HG03460 (cell line): ENCODE measurements around the gene TENM3.
A peak's percentile ranks its signal among the peaks of the same experiment; 100 is the strongest.
"Not testable (repeated sequence)": the region's sequence is repeated elsewhere in the genome, so short reads cannot be mapped to it uniquely, and the experiment has no call there.

Experiments
- ATAC-seq: cut with Tn5 transposase; IDR thresholded peaks from one replicate; pipeline ENCODE4 v1.9.1; 2021; ENCODE audit not compliant: unreplicated experiment

Gene TENM3

GRCh38 chr4:182805321-182805720 lies 562.1 kb downstream of the TENM3 start:
- no peak for ATAC-seq

DNA sequence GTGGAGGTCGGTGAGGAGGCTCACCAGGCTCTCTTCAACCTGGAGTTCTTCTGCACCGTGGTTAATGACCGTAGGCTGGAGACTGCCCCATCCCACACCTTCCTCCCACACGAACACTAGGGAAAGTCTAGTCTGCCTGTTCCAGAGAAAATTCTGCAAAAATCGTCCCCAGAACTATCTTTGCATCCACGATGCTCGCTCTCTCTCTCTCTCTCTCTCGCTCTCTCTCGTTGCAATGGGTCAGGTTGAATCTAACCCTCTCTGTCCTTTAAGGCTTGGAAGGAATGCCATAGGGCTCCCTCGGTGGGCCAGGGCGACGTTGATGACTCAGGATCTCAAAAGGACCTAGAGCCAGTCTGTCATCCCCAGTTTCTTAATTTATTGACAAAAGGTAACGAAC lies 562.5 kb downstream of the TENM3 start:
- ATAC-seq, result no peak

- peak; percentile 61 for ATAC-seq
These were observed 563.4 kb downstream of the TENM3 start for GRCh38 chr4:182806259-182807252.

GRCh38 chr4:182807346-182807745 lies 564.1 kb downstream of the TENM3 start:
- ATAC-seq, result no peak

DNA sequence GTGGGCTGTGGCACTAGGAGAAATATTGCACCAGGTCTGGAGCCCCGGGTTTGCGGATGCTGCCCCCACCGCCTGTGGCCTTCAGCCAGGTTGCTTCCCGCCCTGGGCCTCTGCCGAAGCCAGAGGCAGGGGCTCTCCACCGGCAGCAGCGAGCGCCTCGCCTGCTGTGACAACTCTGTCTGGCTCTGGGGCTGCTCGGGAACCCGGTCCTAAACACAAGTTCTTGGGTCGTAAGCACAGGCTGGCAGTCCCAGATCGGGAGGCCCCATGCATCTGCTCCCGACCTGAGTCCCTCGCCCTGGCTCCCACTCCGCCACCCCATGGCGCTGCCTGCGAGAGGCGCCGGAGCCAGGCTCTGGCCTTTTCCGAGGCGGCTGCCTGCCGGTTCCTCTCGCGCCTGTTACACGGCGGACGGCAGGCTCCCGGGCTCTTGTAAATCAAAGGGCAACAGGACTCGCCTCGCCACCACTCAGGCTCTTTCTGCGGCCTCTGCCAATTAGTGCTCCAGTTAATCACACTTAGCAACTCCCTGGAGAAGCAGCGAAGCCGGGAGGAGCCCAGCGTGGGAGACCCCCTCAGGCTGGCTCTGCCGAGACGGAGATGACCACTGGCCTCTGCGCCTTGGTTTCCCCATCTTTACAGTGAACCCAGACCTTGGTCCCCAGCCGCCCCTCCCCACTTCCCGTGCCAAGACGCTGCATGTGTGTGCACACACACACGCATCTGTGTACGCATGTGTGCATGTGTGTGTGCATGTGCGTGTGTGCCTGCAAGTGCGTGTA lies 564.8 kb downstream of the TENM3 start:
- ATAC-seq, result no peak

DNA sequence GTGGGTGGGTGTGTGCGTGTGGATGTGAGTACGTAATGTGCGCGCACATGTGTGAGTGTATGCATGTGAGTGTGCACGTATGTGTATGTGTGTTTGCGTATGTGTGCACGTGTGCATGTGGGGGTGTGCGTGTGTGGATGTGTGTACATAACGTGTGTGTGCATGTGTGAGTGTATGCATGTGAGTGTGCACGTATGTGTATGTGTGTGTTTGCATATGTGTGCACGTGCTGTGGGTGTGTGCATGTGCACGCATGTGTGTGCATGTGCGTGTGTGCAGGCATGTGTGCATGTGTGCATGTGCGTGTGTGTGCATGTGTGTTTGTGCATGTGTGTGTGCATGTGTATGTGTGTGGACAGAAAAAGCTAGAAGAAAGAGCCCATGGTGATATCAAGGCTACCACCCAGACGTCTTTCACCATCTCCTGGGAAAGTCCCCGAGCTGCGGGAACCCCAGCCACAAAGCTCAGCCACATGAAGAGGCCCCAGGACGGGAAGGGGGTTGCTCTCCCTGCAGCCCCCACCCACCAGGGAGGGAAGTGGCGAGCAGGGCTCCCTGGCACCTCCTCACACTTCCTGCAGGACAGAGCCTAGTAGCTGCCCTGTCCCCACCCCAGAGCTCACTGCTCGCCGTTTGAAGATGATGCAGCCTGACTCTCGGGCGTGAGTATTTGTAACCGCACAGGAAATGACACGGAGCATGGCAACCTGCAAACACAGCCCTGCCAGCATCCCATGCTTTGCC lies 565.6 kb downstream of the TENM3 start:
- ATAC-seq, result peak; percentile 82

- peak; percentile 24 for ATAC-seq
These were observed 566.4 kb downstream of the TENM3 start for GRCh38 chr4:182809417-182810102.

DNA sequence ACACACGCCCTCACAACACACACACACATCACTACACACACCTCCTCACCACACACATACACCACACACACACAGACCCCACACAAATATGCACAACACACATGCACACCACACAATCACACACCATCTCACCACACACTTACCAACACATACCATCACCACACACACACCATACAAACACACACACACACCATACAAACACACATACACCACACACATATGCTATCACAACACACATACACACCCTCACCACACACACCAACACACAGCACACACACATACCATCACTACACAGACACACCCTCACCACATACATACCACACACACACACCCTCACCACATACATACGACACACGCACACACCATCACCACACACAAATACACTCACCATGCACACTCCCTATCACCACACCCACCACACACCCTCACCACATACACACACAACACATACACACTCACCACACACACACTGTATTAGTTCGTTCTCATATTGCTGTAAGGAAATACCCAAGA lies 567.0 kb downstream of the TENM3 start:
- no peak for ATAC-seq

DNA sequence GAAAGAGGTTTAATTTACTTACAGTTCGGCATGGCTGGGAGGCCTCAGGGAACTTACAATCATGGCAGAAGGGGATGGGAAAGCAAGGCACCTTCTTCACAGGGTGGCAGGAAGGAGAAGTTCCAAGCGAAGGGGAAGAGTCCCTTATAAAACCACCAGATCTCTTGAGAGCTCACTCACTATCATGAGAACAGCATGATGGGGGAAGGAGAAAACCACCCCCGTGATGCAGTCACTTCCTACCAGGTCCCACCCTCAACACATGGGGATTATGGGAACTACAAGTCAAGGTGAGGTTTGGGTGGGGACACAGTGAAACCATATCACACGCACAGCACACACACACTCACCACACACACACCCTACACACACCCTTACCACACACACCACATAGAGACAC lies 569.7 kb downstream of the TENM3 start:
- ATAC-seq, result no peak

DNA sequence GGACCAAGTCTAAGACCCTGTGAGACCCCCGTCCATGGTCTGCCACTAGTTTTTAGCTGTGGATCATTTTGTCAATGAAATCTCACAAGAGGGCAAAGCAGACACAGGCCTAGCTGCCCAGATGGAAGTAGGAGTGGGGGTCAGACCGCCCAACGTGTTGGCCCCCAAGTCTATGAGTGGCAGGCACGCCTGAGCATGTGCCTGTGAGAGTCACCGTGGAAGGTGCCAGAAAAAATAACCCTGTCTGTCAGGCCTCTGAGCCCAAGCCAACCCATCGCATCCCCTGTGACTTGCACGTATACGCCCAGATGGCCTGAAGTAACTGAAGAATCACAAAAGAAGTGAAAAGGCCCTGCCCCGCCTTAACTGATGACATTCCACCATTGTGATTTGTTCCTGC lies 570.9 kb downstream of the TENM3 start:
- ATAC-seq, result not testable (repeated sequence)

DNA sequence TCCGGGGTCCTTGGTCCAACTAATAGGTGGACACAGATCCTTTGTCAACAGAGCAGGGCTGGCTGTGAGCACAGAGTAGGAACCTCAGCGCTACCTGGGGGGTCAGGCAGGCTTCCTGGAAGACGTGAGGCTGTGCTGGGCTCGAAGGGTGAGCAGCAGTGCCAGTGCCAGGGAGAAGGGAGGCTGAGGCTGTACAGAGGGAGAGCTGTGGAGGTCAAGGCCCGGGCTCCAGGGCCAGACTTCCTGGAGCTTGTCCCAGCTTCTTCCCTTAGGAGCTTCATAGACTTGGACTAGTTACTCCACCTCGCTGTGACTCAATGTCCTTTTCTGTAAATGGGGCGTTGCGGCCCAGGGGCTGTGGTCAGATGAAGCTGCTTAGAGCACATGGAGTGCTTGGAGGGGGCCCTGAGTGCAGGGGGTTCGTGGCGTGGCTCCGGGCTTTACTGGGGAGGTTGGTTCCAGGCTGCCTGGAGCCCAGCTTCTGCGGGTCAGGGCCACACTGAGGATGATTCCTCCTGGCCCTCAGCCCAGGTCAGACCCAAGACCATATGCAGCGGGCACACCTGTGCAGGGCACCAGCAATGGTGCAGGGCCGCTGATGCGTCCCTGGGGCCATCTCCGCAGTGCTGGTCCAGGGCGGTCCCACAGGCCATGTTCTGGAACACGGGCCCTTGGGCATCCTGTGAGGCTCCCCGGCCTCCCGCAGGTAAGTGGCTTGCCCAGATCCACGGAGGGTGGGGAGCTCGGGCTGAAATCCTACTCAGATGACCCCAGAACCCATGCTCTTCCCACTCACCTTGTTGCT lies 575.9 kb downstream of the TENM3 start:
- ATAC-seq, result no peak

- ATAC-seq, result no peak
These were observed 576.5 kb downstream of the TENM3 start for GRCh38 chr4:182819751-182820150.

DNA sequence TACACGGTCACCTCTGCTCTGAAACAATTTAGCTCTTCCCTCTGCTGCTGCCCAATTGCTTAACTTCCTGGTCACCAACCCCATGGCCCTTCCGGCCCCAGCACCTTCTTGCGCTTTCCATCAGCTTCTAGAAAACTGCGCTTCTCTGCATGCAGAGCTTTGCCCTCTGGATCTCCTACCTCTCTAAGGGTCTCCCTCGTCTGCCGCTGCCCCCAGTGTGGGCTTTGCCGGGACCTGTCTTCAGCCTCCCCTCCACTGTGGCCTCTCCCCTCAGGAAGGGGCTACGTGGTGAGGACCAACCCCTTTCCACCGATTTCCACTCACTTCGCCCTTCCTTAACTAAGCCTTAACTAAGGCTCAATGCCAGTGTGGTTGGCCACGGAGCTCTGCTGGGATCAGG lies 579.4 kb downstream of the TENM3 start:
- no peak for ATAC-seq

DNA sequence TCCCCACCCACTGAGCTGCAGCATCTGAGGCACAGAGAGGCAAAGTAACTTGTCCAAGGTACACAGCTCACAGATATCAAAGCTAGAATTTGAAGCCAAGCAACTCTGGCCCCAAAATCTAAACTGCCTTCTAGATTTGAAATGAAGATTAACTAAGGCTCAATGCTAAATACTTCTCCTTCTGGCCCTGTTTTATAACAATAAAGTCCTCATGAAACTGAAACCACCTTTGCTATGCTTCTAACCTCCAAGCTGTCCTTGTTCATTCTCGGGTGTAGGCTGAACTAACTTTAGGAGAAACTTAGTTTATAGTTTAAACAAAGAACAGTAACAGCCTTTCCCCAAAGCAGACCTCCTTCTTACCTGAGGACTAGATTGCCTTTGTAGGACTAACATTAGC lies 580.4 kb downstream of the TENM3 start:
- peak; percentile 62 for ATAC-seq

DNA sequence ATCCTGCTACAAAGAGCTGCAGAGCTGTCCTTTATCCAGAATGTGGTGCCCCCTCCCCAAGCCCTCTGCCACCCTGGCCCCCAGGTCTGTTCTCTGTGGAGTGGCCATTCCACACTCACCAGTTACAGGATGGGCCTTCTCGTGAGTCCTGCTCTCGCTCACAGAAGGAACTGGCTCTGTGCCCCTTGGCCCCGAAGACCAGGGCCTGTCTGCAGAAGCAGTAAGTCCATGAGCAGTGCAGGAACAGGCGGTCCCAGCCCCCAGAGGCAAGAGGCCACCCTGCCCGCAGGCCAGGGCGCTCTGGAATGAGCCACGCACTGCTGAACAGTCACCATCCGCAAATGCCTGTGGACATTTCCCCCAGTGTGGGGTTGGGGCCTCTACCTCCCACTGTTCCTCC lies 581.8 kb downstream of the TENM3 start:
- no peak for ATAC-seq

- no peak for ATAC-seq
These were observed 582.6 kb downstream of the TENM3 start for GRCh38 chr4:182825786-182826185.

DNA sequence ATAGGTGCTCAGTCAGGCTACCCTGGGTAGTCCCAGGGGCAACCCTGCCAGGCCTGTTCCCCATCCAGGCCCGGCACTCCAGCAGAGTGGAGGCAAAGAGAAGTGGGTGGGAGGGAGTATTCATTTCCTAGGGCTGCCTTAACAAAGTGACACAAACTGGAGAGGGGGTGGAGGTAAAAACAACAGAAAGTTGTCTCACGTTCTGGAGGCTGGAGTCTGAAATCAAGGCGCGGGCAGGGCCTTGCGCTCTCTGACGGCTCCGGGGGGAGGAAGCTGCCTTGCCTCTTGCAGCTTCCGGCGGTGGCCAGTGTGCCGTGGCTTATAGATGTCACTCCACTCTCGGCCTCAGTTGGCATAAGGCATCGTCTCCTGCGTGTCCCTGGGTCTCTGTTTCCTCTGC lies 583.2 kb downstream of the TENM3 start:
- ATAC-seq, result peak; percentile 47

DNA sequence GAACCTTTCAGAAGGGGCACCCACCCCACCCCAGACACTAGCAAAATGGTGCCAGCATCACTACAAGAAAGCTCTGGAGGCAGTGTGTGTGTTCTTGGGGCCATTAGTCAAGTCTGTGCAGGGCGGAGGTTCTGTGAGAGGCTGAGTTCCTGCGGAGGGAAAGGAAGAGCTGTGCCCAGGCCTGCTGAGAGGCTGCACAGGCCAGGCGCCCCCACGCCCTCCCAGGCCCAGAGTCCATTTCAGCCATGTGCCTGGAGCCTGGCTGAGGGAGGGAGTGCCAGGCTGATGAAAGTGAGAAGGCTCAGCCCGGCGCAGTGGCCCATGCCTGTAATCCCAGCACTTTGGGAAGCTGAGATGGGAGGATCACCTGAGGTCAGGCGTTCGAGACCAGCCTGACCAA lies 584.0 kb downstream of the TENM3 start:
- ATAC-seq, result no peak

GRCh38 chr4:182827954-182828353 lies 584.8 kb downstream of the TENM3 start:
- no peak for ATAC-seq
